Mononuclear cell (primary cell): ENCODE data around the gene NCDN. TPM values are rescaled to one million over a fixed set of nuclear protein-coding genes. Genes with fewer than 3 reads are reported as not detected.

Source experiments
- H3K27me3 ChIP-seq: 2 replicates; pipeline ENCODE4 v1.6.0; 2011; ENCODE audit warnings: low read length, control low read depth; ENCODE audit not compliant: insufficient read depth
- H3K4me1 ChIP-seq: 2 replicates; pipeline ENCODE4 v1.5.1; 2011; ENCODE audit warnings: mild to moderate bottlenecking, low read length, control low read depth; ENCODE audit not compliant: insufficient read depth
- H3K4me3 ChIP-seq: 2 replicates; pipeline ENCODE4 v1.5.1; 2011; ENCODE audit warnings: mild to moderate bottlenecking, low read length, moderate library complexity
- H3K9me3 ChIP-seq: 2 replicates; pipeline ENCODE4 v1.5.1; 2011; ENCODE audit warnings: low read depth, mild to moderate bottlenecking, control low read depth, low read length
- total RNA-seq: library from RNA; depleted of rRNA; stranded (reverse); fragments of >200 nt; gene quantifications from one replicate; pipeline ENCODE4 v1.2.3, GENCODE V29; 2012

Gene NCDN
- total RNA-seq, 1 donor: 4.0 TPM

GRCh38 chr1:35605071-35605866 lies 47.7 kb downstream of the NCDN start:
- Histone ChIP-seq H3K4me1 (no peaks in the 10 kb centered on the region), H3K27me3 (no peaks in the 10 kb centered on the region), H3K4me3 (no peak overlapping the region), H3K9me3 (no peaks in the 10 kb centered on the region)

GRCh38 chr1:35605867-35606182 lies 48.2 kb downstream of the NCDN start:
- no peaks in the 10 kb centered on the region for H3K4me1 ChIP-seq
- no peaks in the 10 kb centered on the region for H3K9me3 ChIP-seq
- H3K27me3 ChIP-seq: no peaks in the 10 kb centered on the region
- H3K4me3 ChIP-seq: no peak overlapping the region

- H3K4me3 ChIP-seq: no peak overlapping the region
- no peaks in the 10 kb centered on the region for H3K4me1 ChIP-seq
- H3K27me3 ChIP-seq: no peaks in the 10 kb centered on the region
- H3K9me3 ChIP-seq: no peaks in the 10 kb centered on the region
Measured at GRCh38 chr1:35611655-35612054, 54.1 kb downstream of the NCDN start.

GRCh38 chr1:35615440-35615839 lies 57.8 kb downstream of the NCDN start:
- Histone ChIP-seq H3K27me3 (no peaks in the 10 kb centered on the region), H3K4me3 (no peak overlapping the region), H3K4me1 (no peaks in the 10 kb centered on the region), H3K9me3 (no peaks in the 10 kb centered on the region)

Other genes with a start within 250 kb of the NCDN start
- 29.1 TPM for gene KIAA0319L, start 396 bp upstream of the NCDN start, total RNA-seq
- 0.52 TPM for gene TFAP2E, start 15.5 kb downstream of the NCDN start, total RNA-seq
- gene PSMB2, start 83.7 kb downstream of the NCDN start, total RNA-seq: 17.2 TPM
- gene C1orf216, start 161.1 kb downstream of the NCDN start, total RNA-seq: 1.8 TPM
- 0.73 TPM for gene CLSPN, start 212.2 kb downstream of the NCDN start, total RNA-seq